A673 (cell line): ENCODE results near the gene BICC1. TPM values are rescaled to one million over a fixed set of nuclear protein-coding genes. Genes with fewer than 3 reads are reported as not detected.

Source experiments
- BruUV-seq: library from RNA; stranded (reverse); fragments of 400-500 nt; replicated peaks from 2 replicates; lab custom pipeline; 2021; lab: Mats Ljungman, UMichigan
- CTCF ChIA-PET: fragments of 300-600 bp; sonication (Branson Sonifier 250); formaldehyde crosslinking; loops from one replicate; lab custom pipeline; 2022; ENCODE audit warnings: antibody characterized with exemption; lab: Charles Lee
- POLR2A ChIA-PET: fragments of 300-600 bp; sonication (Branson Sonifier 250); formaldehyde crosslinking; loops from one replicate; lab custom pipeline; 2022; ENCODE audit warnings: antibody characterized with exemption; ENCODE audit not compliant: low non-redundant PET; lab: Charles Lee
- DNase-seq: peaks from one replicate; pipeline ENCODE4 v3.0.0-alpha.2; 2015; ENCODE audit warnings: low spot score
- H3K27ac ChIP-seq: fragments of 200-600 bp; sonication (generic); 2 replicates; pipeline ENCODE4 v1.5.1; 2016; ENCODE audit warnings: mixed run types, low read depth, mild to moderate bottlenecking, mixed read lengths, antibody characterized with exemption, low read length; ENCODE audit not compliant: poor library complexity, severe bottlenecking
- H3K27me3 ChIP-seq: fragments of 200-600 bp; sonication (generic); replicated peaks from 2 replicates; pipeline ENCODE4 v1.6.1; 2017; ENCODE audit warnings: mixed run types, low read depth, mild to moderate bottlenecking, mixed read lengths, antibody characterized with exemption, low read length; ENCODE audit not compliant: insufficient read depth, poor library complexity
- H3K36me3 ChIP-seq: fragments of 200-600 bp; sonication (generic); 2 replicates; pipeline ENCODE4 v1.6.1; 2016; ENCODE audit warnings: mixed run types, mild to moderate bottlenecking, mixed read lengths, antibody characterized with exemption, low read length; ENCODE audit not compliant: insufficient read depth, poor library complexity, severe bottlenecking
- H3K4me1 ChIP-seq: fragments of 200-600 bp; sonication (generic); 2 replicates; pipeline ENCODE4 v1.6.1; 2017; ENCODE audit warnings: mixed run types, mild to moderate bottlenecking, mixed read lengths, antibody characterized with exemption, low read length; ENCODE audit not compliant: insufficient read depth, poor library complexity, severe bottlenecking
- H3K4me3 ChIP-seq: fragments of 200-600 bp; sonication (generic); 2 replicates; pipeline ENCODE4 v1.5.1; 2016; ENCODE audit warnings: low read depth, mixed run types, mild to moderate bottlenecking, mixed read lengths, low read length; ENCODE audit not compliant: poor library complexity, severe bottlenecking
- H3K9me3 ChIP-seq: fragments of 200-600 bp; sonication (generic); 2 replicates; pipeline ENCODE4 v1.6.1; 2016; ENCODE audit warnings: mixed run types, low read depth, mild to moderate bottlenecking, mixed read lengths, antibody characterized with exemption, low read length; ENCODE audit not compliant: poor library complexity, severe bottlenecking
- EZH2 ChIP-seq: fragments of 200-600 bp; sonication (generic); IDR thresholded peaks from 2 replicates; pipeline ENCODE4 v1.6.1; 2017; ENCODE audit warnings: borderline replicate concordance, low read depth, mild to moderate bottlenecking, mixed read lengths, antibody characterized with exemption, low read length; ENCODE audit not compliant: poor library complexity, severe bottlenecking
- intact Hi-C: fragments of 100-400 bp; cut with micrococcal nuclease; formaldehyde crosslinking; loops from one replicate; pipeline ENCODE4 v1.10.0; 2022; ENCODE audit not compliant: unreplicated experiment
- total RNA-seq: library from RNA; stranded (reverse); gene quantifications from 2 replicates; pipeline ENCODE4 v1.2.3, GENCODE V29; 2021
- TF ChIP-seq, protein P1 (sequence below): fragments of 300-800, 200-600 bp; sonication (generic); conservative IDR thresholded peaks from 2 replicates; pipeline ENCODE4 v1.5.1; 2017; ENCODE audit warnings: low read depth, mild to moderate bottlenecking, antibody characterized with exemption, low read length, moderate library complexity, mixed read lengths

Gene BICC1
- total RNA-seq, 1 experiment from 2014 or later, result 1.6 TPM

DNA sequence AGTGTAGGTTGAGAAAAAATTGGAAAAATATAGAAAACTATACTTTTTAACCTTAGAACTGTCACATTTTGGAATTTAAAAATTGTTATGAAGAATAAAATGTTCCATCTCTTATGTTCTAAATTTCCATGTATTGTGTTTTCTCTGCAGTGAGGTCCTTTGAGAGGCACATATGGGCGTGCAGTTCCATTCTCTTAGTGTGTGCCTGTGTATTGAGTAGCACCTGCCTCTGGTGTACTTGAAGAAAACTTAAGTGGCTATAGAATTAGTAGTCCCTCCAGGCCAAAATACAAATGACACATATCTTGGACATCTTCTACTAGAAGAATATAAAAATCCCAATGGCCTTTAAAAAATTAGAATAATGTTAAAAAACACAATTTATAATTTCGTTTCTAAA, 149.2 kb downstream of the BICC1 start:
- Histone ChIP-seq H3K4me3 (no peak overlapping the region), H3K27ac (no peak overlapping the region), H3K4me1 (no peaks in the 10 kb centered on the region), H3K9me3 (peaks cover 5% of the 10 kb centered on the region), H3K36me3 (no peaks in the 10 kb centered on the region), H3K27me3 (no peaks in the 10 kb centered on the region)
- POLR2A ChIA-PET, result no interaction called here
- TF ChIP-seq, protein P1, sequence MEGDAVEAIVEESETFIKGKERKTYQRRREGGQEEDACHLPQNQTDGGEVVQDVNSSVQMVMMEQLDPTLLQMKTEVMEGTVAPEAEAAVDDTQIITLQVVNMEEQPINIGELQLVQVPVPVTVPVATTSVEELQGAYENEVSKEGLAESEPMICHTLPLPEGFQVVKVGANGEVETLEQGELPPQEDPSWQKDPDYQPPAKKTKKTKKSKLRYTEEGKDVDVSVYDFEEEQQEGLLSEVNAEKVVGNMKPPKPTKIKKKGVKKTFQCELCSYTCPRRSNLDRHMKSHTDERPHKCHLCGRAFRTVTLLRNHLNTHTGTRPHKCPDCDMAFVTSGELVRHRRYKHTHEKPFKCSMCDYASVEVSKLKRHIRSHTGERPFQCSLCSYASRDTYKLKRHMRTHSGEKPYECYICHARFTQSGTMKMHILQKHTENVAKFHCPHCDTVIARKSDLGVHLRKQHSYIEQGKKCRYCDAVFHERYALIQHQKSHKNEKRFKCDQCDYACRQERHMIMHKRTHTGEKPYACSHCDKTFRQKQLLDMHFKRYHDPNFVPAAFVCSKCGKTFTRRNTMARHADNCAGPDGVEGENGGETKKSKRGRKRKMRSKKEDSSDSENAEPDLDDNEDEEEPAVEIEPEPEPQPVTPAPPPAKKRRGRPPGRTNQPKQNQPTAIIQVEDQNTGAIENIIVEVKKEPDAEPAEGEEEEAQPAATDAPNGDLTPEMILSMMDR, result no peak
- TF ChIP-seq EZH2, result no peak
- CTCF ChIA-PET, result no interaction called here
- intact Hi-C loops, result no loop called here
- DNase-seq, result no peak
- BruUV-seq, result no TSS peak

DNA sequence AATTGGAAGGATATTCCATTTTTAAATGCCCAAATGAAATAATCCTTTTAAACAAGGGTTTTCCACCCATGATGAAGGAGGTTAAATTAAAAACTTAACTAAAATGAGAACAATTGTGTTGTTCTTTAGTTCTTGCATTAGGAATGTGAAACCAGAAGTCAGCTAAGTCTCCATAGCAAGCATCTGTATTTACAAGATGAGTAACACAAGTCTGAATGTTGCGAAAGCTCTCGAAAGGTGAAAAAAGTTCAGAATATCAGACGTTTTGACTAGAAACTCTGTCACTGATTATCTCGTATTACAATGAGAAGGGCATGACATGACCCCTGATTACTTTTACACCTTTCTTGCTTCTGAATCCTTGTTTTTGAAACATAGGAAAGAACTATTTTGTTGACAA, 149.6 kb downstream of the BICC1 start:
- no peak overlapping the region for H3K27ac ChIP-seq
- no peaks in the 10 kb centered on the region for H3K36me3 ChIP-seq
- no TSS peak for BruUV-seq
- DNase-seq, result no peak
- H3K4me3 ChIP-seq, result no peak overlapping the region
- TF ChIP-seq EZH2, result no peak
- TF ChIP-seq, protein P1, result no peak
- peaks cover 5% of the 10 kb centered on the region for H3K9me3 ChIP-seq
- no peaks in the 10 kb centered on the region for H3K27me3 ChIP-seq
- CTCF ChIA-PET, result no interaction called here
- H3K4me1 ChIP-seq, result no peaks in the 10 kb centered on the region
- POLR2A ChIA-PET, result no interaction called here
- intact Hi-C loops, result no loop called here

GRCh38 chr10:58665361-58665760, 152.7 kb downstream of the BICC1 start:
- ChIA-PET CTCF (no interaction called here), POLR2A (no interaction called here)
- no peaks in the 10 kb centered on the region for H3K27me3 ChIP-seq
- H3K4me1 ChIP-seq, result no peaks in the 10 kb centered on the region
- BruUV-seq, result no TSS peak
- intact Hi-C loops, result no loop called here
- peaks cover 5% of the 10 kb centered on the region for H3K9me3 ChIP-seq
- DNase-seq, result no peak
- H3K27ac ChIP-seq, result no peak overlapping the region
- no peaks in the 10 kb centered on the region for H3K36me3 ChIP-seq
- TF ChIP-seq, protein P1, result no peak
- no peak for TF ChIP-seq EZH2
- no peak overlapping the region for H3K4me3 ChIP-seq
